GM21786 (cell line): Measurements from ENCODE around the gene TMEM203.
A peak's percentile ranks its signal among the peaks of the same experiment; 100 is the strongest.

Experiments
- ATAC-seq: cut with Tn5 transposase; IDR thresholded peaks from one replicate; pipeline ENCODE4 v1.9.1; 2021; ENCODE audit not compliant: unreplicated experiment

Gene TMEM203

DNA sequence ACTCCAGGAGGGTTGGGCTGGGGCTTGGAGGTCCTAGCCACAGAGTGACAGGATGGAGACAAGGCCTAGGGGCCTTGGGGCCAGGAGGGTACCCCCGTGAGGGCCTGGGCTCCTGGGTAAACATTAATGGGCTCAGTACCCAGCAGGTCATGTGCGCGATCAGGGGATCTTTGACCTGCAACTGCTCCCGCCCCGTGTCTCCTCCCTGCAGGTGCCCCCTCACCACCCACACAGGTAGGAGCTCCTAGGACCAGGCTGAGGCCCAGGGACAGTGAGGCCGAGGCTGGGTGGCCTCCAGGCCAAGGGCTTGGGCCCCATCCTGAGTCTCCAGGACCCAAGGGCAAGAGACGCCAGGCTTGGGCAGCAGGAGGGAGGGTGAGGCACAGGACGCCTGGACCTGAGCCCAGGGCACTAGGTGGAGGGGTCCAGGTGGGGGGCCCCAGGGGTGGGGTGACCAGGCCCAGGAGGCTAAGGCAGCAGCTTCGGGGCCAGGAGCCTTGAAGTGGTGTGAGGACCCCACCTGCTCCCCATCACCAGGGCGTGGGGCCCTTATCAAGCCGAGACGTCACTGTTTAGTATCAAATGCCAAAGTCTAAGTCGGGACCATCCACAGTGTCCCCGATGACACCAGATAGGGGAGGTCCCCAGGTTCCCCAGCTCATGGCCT is 25.4 kb upstream of the TMEM203 start, which contains the start of gene SLC34A3:
TSS of gene SLC34A3 (plus strand) at position 197 of the 667 bp plus-strand sequence. CDS start 802 bp downstream, outside the sequence.
- no peak for ATAC-seq

DNA sequence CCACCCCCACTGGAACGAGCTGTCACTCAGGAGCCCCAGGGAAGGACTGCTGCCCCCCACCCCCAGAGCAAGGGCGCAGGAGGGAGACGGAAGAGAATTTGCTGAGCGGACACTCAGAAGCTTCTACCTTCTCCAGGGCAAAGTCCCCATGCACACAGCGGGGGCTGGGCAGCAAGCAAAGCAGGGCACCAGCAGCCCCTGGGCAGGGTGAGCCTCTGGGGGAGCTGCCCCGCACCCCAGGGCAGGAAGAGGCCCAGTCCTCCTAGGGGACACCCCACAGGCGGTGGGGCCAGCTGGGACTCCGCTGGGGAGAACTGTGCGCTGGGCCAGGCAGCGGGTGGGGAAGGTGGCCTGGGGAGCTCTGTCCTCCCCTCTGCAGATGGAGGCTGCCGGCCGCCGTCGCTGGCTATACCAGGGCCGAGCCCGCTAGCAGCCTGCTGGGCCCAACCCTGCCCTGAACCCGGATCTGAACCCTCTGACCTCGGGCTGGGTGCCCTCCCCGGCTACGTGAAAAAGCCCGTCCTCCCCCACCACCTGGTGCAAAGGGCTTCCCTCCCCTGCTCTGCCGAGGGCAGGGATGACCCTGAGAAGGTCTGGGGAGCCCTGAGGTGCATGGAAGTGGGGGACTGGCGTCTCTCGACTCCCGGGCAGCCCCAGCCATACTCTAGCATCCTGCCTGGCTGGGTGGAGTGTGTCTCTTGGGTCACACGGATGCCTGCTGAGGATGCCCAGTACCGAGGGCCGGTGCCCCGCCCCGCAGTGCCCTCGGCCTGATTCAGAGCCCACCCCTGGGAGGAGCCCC is 24.7 kb upstream of the TMEM203 start:
- ATAC-seq: no peak

DNA sequence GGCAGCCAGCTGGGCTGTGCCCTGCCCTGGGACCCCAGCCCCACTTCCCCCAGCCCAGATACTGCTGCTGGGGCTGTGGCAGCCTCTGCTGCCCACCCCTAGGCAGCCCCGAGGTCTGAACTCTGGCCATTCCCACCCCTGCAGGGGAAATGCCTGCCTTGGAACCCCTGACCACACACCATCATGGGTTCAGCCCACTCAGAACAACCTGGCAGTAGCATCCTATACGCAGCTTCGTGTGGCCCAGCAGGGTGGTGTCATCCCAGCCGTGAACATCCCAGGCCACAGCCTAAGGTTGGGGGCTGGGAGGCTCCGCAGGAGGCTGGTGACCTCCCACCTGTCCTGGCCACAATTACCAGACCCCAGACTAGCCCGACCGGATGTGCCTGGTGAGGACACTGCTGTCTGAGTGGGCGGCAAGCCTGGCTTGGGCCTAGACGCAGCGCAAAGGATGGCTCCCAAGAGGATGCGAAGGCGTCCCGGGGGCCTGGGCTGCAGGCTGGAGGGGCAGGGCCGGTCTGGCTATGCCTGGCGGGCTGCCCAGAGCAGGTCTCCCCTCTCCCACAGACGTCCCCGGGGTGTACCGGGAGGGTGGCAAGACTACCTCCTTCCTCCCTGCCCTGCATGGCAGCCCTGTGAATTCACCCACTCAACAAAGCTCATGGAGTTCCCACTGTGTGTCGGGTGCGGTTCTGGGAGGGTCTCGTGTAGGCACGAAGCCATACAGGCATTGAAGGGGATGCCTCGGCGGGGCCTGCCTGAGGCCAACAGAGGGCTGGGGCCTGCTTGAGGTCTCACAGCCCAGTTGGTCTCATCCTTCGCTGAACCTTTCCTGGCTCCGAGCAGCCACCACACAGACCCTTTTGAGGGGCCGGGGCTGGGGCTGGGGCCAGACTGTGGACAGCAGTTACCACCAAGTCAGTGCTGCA is 23.8 kb upstream of the TMEM203 start:
- no peak for ATAC-seq

DNA sequence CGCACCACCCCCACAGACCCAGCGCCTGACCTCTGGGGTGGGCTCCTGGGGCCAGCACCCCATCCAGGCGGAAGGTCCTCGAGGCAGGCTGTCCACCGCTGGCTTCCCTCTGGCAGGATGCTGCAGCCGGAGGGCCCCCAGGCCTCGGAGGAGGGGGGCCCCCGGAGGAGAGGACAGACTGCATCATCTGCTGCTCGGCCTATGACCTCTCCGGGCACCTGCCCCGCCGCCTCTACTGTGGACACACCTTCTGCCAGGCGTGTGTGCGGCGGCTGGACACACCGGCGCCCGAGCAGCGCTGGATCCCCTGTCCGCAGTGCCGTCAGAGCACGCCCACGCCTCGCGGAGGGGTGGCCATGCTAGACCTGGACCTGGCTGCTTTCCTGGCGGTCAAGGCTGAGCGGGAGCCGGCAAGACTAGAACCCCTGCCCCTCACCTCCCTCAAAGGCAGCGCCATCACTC is 23.1 kb upstream of the TMEM203 start:
- ATAC-seq: no peak

DNA sequence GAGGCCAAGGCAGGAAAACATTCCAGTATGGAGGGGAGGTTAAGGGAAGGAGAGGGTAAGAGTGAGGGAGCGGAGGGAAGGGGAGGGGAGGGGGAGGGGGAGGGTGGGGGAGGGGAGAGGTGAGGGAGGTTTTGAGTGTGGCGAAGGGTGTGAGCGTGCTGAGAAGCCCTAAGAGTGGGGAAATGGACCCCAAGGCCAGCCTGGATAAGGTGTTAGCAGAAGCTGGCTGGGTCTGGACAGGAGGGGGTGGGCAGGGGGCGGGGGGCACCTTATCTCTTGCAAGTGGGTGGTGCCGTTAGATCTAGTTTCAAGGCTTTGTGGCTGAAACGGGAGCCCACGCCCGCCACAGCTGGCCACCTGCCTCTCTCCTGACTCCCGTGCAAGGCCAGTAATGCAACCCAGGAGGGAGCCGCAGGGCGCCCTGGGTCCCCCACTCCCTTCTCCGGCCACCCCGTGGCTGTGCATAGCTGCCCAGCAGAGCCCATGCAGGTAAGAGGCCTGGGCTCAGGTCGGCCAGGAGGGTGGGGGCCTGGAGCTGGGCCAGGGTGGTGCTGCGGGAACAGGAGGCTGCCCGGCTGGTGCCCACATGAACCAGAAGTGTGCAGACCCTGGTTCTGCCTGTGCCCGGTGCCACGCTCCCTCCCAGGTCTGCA is 22.5 kb upstream of the TMEM203 start:
- ATAC-seq: no peak

DNA sequence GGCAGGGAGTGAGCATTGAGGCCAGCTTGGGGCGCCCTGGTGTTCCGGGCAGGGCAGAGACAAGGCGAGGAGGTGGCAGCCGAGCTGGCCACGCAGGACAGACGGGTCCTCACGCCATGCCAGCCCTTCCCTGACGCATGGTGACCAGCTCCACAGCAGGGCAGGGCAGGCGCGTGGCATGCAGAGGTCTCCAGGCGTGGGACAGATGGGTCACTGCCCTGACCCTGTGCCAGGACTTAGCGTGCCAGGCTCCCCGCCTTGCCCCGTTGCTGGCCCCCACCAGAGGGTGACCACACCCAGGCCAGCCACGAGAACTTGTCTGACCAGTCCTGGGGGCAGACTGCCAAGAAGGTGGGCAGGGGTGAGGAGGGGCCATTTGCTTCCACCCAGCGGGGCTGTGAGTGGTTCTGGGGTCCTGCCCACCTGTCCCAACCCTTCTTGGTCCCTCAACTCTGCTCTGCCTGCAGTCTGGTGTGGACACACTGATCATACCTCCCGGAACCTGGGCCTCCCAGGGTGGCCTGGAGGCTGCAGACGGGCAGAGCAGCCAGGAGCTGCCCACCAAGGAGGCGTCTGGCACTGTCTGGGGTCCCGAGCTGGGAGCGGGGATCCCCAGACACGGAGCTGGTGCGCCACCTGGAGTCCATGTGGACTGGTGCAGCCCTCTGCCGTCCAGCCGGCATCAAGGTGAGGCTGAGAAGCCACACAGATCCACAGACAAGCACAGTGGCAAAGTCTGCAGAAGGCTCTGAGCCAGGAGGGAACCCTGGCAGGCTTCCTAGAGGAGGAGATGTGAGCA is 21.8 kb upstream of the TMEM203 start, which contains the start of gene RNF224:
TSS of gene RNF224 (plus strand) at position 449 of the 799 bp plus-strand sequence. CDS start 834 bp downstream, outside the sequence.
- no peak for ATAC-seq

DNA sequence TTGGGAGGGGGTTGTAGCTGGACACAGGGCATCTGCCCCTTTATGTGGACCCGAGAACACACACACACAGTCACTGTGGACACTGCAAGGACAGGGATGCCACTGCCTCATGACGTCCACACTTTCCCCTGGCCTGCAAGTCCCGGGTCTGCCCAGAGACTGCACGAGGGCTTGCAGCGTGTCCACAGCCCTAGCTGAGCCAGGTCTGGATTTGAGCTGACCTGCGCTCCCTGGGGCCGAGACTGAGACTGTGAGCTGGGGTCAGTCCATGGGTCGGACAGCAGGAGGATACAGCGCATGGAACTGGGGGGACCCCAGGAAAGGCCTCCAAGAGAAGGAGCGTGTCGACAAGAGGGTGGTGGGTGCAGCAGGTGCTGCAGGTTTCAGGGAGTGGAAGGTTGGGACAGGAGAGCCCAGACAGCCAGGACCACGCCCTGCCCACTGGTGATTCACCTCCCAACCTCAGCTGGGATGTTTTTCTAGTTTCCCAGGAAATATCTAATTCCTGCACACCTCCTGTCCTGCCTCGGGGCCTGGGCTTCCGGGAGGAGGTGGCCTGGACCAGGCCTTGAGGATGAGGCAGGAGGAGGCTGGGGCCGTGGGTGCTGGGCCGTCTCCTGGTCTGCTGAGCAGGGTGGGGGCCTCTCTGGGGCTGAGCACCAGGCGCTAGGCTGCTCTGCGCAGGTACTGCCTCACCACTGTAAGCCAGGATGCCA is 21.0 kb upstream of the TMEM203 start:
- no peak for ATAC-seq

DNA sequence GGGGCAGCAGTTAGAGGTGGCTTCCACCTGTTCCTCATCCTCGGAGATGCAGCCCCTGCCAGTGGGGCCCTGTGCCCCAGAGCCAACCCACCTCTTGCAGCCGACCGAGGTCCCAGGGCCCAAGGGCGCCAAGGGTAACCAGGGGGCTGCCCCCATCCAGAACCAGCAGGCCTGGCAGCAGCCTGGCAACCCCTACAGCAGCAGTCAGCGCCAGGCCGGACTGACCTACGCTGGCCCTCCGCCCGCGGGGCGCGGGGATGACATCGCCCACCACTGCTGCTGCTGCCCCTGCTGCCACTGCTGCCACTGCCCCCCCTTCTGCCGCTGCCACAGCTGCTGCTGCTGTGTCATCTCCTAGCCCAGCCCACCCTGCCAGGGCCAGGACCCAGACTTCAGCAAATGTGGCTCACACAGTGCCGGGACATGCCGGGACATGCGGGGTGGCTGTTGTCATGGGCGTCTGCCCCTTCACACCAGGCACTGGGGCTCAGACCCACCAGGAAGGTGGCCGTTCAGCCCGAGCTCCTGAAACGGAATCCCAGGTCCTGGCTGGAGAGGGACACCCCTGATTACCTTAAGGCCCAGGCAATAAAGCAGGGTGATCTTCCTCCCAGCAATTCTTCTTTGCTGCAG is 20.4 kb upstream of the TMEM203 start:
- no peak for ATAC-seq

DNA sequence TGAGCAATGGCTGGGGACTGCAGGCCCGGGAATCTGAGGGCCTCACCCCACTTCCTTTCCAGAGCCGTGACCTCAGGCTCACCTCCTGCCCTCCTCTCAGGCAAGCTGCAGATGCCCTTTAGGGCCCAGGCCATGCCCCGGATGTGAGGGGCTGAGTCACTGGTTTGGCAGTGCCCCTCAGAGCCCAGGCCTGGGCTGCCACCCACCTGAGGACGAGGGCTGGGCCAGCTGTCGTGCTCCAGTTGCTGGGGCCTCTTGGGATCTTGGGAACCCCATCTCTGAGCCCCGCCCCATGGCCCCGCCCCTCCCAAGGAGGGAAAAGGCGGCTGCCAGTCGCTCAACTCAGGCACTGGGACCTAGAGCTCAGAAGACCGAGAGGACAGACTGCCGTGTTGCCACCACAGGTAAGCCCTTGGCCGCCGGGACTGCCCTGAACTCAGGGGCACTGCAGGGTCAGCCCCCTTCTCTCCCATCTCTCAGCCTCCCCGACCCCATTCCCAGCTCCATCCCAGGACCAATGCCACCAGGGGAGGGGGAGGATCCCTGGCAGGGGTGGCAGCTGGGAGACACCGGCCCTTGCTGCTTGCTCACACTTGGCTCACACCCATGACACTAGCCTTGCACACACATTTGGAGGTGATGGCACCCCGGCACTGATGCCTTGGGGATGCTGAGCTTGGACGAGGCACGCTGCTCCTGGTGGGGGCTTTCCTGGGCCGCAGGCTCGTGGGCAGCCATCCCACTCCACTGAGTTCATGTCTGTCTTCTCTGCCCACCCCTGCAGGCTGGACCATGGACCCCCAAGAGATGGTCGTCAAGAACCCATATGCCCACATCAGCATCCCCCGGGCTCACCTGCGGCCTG is 19.6 kb upstream of the TMEM203 start, which contains the start of gene CYSRT1:
TSS of gene CYSRT1 (plus strand) at position 345 of the 865 bp plus-strand sequence. CDS start at position 793, 448 bp downstream.
- no peak for ATAC-seq

DNA sequence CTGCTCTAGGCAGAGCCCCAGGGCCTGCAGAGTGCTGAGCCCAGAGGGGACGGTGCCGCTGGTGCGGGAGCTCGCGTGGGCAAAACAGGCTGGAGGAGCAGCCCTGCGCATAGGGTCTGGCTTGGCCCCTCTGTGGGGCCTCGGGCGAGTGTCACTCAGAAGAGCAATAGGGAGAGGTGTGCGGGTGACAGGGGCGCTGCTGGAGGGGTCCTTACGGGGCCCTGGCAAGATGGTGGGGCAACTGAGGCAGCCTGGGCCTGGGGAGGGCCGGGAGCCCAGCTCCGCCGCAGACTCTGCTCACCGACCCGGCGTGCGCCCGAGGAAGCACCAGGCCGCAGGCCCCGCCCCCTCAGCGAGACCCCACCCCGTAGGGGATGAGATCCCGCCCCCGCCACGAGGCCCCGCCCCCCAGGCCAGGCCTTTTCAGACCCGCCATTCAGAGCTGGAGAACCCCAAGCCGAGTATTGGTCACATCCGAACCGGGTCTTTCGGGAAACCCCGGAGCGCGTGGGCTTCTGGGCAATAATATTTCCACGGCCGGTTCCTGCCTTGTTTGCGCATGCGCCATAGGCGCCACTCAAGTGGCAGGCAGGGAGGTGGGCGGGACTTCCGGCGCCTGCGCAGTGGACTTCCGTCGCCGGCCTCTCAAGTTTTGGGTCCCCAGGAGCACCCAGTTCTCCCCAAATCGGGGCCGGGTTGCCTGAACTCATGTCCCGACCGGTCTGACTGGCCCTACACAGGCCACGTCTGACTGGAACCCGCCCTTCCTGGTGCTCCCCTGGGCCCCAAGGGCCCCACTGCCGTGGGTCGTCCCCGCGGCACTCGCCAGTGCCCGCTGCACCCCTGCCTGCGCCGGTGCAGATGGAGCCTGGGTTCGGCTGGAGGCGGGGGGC is 17.9 kb upstream of the TMEM203 start:
- ATAC-seq: peak; percentile 87

DNA sequence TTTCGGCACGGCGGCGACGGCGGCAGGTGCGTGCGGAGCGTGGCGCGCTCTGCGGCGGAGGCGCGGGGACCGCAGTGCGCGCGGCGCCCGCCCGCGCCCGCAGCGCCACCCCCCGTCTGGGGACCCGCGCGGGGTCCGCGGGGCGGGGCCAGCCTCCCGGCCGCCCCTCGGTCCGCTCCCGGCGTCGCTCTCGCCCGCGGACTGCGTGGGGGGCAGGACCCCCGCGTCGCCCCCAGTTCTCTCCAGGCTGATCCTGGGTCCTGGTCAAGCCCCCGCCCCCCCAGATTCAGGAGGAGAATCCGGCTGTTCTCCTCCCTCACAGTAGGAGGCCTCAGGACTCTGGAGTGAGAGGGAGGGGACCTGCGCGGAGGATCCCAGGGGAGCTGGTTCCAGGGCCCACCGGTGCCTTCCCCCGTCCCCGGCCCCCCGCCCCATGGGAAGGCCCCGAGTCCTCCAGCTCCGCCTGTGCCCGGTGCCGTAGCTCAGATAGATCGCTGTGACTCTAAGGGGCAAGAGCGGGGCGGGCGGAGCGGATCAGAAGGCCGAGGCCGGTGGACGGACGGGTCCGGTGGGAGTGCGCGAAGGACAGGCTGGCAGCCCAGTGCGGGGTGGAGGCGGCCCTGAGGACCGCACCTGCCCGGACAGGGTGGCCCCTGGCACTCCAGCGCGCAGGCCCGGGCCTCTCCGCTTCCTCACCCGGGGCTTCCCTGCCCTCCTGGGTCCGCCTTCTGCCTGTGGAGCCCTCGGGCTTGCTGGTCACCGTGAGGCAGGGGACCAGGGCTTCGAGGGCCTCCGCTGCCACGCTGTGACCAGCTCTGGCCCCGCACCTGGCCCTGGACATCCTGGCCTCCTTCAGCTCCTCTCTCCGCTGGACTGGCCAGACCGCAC is 17.0 kb upstream of the TMEM203 start, which contains the start of gene RNF208:
TSS of gene RNF208 (minus strand) at position 51 of the 888 bp plus-strand sequence. CDS start 1,028 bp downstream, outside the sequence.
- ATAC-seq: peak; percentile 2

DNA sequence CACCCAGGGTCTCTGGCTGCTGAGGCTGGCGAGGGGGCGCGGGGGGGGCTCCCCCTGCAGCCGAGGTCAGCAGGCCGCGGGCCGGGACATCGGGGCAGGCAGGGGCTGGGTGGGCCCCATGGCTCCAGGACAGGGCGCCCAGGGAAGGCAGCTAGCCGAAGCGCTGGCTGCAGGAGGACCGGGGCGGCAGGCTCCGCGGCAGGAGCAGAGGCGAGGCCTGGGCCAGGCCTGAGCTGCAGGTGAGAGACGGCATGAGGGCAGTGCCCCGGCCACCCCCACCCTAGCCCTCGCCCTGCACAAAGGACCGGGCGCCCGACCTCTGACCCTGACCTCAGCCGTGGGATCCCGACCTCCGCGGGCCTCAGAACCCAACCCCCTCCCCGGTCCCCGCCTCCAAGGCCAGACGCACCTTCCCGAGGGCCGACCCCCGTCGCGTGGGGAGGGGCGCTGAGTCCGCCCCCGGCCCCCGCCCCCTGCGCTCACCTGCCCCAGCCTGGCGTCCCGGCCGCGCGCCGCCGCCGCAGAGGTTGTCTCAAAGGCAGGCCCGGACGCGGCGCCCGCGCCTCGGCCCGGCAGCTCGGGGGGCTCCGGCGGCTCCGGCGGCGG is 16.2 kb upstream of the TMEM203 start:
- no peak for ATAC-seq

DNA sequence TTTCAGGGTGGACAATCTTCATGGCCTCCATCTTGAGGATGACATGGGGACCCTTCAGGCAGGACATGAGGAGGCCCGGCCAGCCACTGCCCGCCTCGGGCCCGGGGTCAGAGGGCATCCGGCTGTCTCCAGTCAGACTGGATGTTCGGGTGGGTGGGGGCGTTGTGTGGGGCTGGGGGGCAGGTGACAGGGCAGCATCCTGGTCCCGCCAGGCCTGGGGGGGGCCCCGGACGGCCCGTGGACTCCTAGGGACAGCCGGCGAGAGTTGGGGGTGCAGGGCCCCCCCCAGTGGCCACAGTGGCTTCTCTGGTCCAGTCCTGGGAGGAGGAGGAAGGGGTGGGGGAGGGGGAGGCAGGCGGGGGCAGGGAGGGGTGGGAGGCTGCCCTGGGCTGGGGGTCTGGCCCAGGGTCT is 15.7 kb upstream of the TMEM203 start:
- ATAC-seq: no peak

DNA sequence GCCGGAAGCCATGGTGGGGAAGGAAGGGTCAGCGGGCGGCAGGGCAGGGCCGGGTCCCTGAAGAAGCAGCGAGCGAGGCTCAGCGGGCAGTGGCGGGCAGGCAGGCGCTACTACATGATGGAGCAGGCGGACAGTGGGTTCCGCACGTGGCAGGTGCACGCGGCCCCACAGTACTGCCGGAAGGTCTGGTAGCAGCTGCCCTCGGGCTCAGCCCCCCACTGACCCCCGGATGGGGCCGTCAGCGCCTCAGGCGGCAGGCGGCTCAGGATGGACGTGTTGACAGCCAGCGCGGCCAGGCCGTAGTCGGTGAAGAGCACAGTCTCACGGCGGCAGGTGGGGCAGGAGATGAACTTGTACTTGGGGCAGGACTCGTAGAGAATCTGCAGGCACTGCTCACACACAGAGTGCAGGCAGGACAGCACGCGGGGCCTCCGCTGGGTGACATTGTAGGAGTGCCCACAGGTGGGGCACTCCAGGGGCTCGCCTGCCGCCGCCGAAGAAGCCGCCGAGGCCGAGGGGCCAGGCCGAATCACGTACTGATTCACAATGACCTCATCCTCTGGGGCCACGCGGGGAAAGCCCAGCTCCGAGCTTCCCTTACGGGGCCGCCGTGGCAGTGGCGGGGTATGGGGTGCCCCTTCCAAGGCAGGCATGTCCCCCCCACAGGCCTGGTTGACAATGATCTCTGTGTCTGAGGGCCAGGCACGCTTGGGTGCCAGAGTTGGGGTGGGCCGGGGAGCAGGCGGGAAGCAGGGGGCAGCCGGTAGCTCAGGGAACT is 15.1 kb upstream of the TMEM203 start:
- no peak for ATAC-seq
